ENCODE results near the gene KPNA1.

- TF ChIP-seq CTCF (IDR thresholded peaks at IDR 0.05) (no peak), ELK1 (IDR thresholded peaks at IDR 0.05; ENCODE audit: low read depth, low read length) (no peak), HMGXB4 (CRISPR knock-in tag; IDR thresholded peaks at IDR 0.05; ENCODE audit: borderline replicate concordance) (no peak), NR3C1 (IDR thresholded peaks at IDR 0.05) (no peak), ZFP36 (IDR thresholded peaks at IDR 0.05; ENCODE audit: borderline replicate concordance, partially characterized antibody) (no peak)
These were observed 122.9 kb downstream of the KPNA1 start for GRCh38 chr3:122391681-122392446.
